ENCODE measurements around the gene RPTOR.

The RPTOR gene

DNA sequence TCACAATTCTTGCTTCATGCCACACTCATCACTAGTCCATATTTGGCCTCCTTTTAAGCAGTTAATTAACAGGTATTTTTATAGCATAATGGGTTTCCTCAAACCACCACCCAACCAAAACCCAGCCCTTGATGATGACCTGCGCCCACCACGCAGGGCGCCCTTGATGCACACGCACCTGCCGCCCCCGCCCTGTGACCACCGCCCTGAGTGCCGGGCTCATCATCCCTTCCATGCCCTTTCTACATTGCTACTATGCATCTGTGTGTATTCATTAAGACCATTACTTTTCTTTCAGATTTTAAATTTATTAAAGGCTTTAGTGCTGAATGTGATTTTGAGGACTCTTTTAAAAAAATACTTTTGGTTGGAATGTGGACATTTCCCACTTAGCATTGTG lies 242.2 kb downstream of the RPTOR start:
- in situ Hi-C loops (cut with HindIII; ENCODE audit: low sequenced_read_pairs) = no loop called here
- DNase-seq (ENCODE audit: low read depth) = no peak
- no peak for TF ChIP-seq CTCF (IDR thresholded peaks at IDR 0.05; ENCODE audit: low read depth, low read length, missing control alignments)

DNA sequence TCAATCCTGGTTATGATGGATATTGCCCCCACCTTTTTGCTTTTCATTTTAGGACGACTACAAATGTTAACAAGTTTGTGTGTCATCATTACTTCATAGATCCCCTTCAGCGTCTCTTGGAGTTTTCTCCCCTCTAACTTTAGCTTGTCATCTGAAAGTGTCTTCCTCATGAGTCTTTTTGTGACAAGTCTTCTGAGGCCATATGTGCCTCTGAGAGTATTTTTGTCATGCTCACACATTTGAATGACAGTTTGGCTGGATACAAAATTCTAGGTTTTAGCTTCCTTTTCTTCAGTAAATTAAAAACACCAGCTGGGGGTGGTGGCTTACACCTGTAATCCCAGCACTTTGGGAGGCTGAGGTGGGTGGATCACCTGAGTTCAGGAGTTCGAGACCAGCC lies 243.2 kb downstream of the RPTOR start:
- no peak overlapping the region for H3K4me3 ChIP-seq (ENCODE audit: low read depth, low read length)
- DNase-seq (ENCODE audit: low read depth) = no peak
- no peak for TF ChIP-seq CTCF (IDR thresholded peaks at IDR 0.05; ENCODE audit: low read depth, low read length, missing control alignments)
- in situ Hi-C loops (cut with HindIII; ENCODE audit: low sequenced_read_pairs) = no loop called here

More for the DNA sequence above, 242.2 kb downstream of the RPTOR start:
- no peak overlapping the region for H3K4me3 ChIP-seq (ENCODE audit: low read depth, low read length)

DNA sequence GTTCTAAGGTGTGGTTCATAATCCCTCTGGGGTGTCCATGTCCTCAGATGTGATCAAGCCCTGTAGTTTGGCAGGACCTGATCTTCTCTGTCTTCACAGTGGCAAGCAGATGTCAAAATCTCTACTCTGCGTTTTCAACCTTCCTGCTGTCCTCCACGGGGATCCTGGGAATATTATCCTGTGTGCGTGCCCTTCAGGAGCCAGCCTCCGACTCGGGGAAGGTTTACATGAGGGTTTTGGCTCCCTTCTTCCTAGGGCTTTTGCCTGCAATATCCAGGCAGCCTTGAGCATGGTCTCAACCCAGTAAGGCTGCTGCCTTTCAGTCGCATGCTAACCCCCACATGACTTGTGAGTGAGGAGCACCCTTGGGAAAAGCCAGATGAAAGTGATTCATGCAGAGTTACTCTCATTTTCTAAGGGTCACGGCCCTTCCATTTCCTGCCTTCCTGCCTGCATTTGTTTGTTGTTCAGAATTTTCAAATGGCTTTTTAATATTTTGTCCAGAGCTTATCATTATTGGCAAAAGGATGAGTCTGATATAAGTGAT lies 244.8 kb downstream of the RPTOR start:
- in situ Hi-C loops (cut with HindIII; ENCODE audit: low sequenced_read_pairs) = no loop called here
- no peak for TF ChIP-seq CTCF (IDR thresholded peaks at IDR 0.05; ENCODE audit: low read depth, low read length, missing control alignments)
- H3K4me3 ChIP-seq (ENCODE audit: low read depth, low read length) = no peak overlapping the region
- peak; percentile 55 for DNase-seq (ENCODE audit: low read depth)

DNA sequence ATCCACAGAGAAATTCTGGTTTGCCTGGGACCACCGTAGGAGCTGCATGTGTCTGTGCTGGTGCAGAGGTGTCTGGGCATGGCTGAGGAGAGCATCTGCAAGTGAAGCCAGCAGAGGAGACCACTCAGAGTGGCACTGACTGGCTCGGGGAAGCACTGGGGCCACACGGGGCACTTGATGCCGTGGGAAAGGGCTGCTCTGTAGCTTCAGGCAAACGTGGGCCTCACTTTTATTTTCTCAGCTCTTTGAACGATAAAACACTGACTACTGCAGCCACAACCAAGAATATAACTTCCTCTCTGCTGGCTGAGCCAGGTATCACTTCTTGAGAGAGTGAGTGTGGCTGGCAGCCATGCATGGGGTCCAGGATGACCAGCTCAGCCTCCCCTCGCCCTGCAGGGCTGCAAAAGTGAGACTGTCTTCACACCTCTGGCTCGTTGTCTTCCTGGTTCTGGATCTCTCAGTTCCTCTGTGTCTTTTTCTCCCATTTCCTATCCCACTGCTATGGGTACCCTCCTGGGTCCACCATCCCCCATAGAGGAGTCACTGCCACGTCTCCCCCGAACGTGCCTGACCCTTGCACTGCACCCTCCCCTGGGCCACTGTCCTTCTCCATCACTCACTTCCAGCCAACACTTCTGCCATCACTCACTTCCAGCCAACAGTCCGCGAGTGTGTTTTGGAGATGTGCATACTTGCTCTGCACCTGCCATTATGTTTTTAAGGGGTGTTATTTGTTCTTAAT lies 245.6 kb downstream of the RPTOR start:
- no peak for TF ChIP-seq CTCF (IDR thresholded peaks at IDR 0.05; ENCODE audit: low read depth, low read length, missing control alignments)
- in situ Hi-C loops (cut with HindIII; ENCODE audit: low sequenced_read_pairs) = no loop called here
- no peak for DNase-seq (ENCODE audit: low read depth)
- no peak overlapping the region for H3K4me3 ChIP-seq (ENCODE audit: low read depth, low read length)

DNA sequence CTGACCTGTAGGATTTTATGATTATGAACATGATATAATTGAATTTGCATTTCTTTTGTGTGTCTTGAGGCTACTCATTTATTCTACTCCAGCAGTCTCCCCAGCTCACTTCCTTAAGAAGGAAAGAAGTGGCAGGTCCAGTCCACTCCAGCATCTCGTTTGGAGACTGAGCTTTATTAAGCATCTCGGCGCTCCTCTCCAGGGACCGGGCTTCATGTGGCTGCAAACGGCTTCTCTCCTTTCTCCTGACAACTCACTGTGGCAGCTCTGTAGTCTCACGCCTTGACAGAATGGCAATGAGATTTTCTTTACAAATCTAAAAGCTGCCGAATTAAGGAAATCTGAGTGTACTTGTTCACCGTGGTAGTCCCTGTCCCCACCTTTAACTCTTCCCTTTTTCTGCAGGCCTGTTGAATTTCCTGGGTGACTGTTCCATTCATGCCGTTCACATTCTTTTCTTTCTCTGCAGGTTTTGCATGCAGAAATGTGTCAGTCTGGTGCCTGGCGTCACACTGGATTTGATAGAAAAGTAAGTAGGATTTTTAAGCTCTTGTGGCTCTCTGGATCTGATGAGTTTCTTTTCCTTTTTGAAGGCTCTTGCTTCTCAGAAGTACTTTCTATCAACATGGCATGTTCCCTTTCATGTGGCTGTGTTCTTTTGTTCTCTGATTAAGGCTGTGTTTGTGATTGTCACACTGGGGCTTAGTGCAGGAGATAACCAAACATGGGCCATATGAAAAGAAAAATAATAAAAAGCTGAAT lies 246.5 kb downstream of the RPTOR start:
- in situ Hi-C loops (cut with HindIII; ENCODE audit: low sequenced_read_pairs) = no loop called here
- no peak for TF ChIP-seq CTCF (IDR thresholded peaks at IDR 0.05; ENCODE audit: low read depth, low read length, missing control alignments)
- H3K4me3 ChIP-seq (ENCODE audit: low read depth, low read length) = no peak overlapping the region
- DNase-seq (ENCODE audit: low read depth) = no peak

DNA sequence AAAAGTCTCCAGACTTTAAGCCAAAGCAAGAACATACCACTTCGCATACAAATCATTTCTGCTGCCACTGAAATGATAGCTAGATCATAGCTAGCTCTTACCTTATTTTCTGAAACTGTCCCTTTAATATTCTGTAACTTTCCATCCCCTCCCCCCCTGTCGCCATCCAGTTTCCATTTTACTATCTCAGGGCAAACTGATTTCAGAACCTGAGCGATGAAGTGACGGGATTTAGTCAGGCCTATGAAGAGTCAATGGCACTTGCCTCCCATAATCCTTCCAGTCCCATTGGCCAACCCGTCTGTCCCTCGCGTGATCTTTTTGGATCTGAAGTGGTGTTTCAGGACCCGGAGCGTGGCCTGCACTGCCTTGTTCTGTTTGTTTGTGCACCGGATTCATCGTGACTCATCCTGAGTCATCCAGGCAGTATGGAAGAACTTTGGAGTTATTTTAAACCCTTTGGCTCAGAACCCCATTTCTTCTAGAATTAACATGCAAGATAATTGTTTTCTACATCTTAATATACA lies 247.2 kb downstream of the RPTOR start:
- DNase-seq (ENCODE audit: low read depth) = peak; percentile 87
- H3K4me3 ChIP-seq (ENCODE audit: low read depth, low read length) = no peak overlapping the region
- in situ Hi-C loops (cut with HindIII; ENCODE audit: low sequenced_read_pairs) = no loop called here
- no peak for TF ChIP-seq CTCF (IDR thresholded peaks at IDR 0.05; ENCODE audit: low read depth, low read length, missing control alignments)
